Anterior cingulate cortex (tissue), 58 donors: ENCODE measurements around the gene ITPR2.

Source experiments
- DNase-seq, 58 donors: peaks; one replicate each; lab custom pipeline; 2025; lab: John Stamatoyannopoulos, UW

Gene ITPR2

GRCh38 chr12:26499979-26500640 is 332.9 kb downstream of the ITPR2 start:
- no peak for DNase-seq

- no peak for DNase-seq
These were observed 336.8 kb downstream of the ITPR2 start for GRCh38 chr12:26496170-26496569.

- DNase-seq = no peak
These were observed 339.3 kb downstream of the ITPR2 start for GRCh38 chr12:26493656-26494055.

GRCh38 chr12:26492406-26492805 is 340.6 kb downstream of the ITPR2 start:
- no peak for DNase-seq

GRCh38 chr12:26489908-26490307 is 343.1 kb downstream of the ITPR2 start:
- DNase-seq = no peak

- DNase-seq = no peak
These were observed 344.6 kb downstream of the ITPR2 start for GRCh38 chr12:26488351-26488750.

- DNase-seq = no peak
These were observed 359.7 kb downstream of the ITPR2 start for GRCh38 chr12:26473291-26473690.

GRCh38 chr12:26471560-26471959 is 361.4 kb downstream of the ITPR2 start:
- peak in 10 of 58 donors; percentile 2 to 49 (median 22) for DNase-seq

GRCh38 chr12:26469421-26470180 is 363.4 kb downstream of the ITPR2 start:
- no peak for DNase-seq

GRCh38 chr12:26467351-26467750 is 365.6 kb downstream of the ITPR2 start:
- no peak for DNase-seq

GRCh38 chr12:26466726-26467125 is 366.3 kb downstream of the ITPR2 start:
- DNase-seq = no peak

- no peak for DNase-seq
These were observed 367.4 kb downstream of the ITPR2 start for GRCh38 chr12:26465419-26466097.

- DNase-seq = no peak
These were observed 371.2 kb downstream of the ITPR2 start for GRCh38 chr12:26461776-26462175.

GRCh38 chr12:26460361-26460760 is 372.6 kb downstream of the ITPR2 start:
- DNase-seq = peak in 1 of 58 donors; percentile 13

- DNase-seq = no peak
These were observed 376.9 kb downstream of the ITPR2 start for GRCh38 chr12:26455936-26456574.

GRCh38 chr12:26453246-26453645 is 379.7 kb downstream of the ITPR2 start:
- no peak for DNase-seq

- DNase-seq = no peak
These were observed 380.5 kb downstream of the ITPR2 start for GRCh38 chr12:26452511-26452910.

- no peak for DNase-seq
These were observed 381.2 kb downstream of the ITPR2 start for GRCh38 chr12:26451763-26452162.

- DNase-seq = no peak
These were observed 387.1 kb downstream of the ITPR2 start for GRCh38 chr12:26445909-26446308.

GRCh38 chr12:26443309-26443708 is 389.7 kb downstream of the ITPR2 start:
- no peak for DNase-seq

GRCh38 chr12:26441434-26441833 is 391.6 kb downstream of the ITPR2 start:
- DNase-seq = no peak
